ENCODE results near the gene MVK.
A peak's percentile ranks its signal among the peaks of the same experiment; 100 is the strongest.

- TF ChIP-seq EZH2 (IDR thresholded peaks at IDR 0.05; ENCODE audit: borderline replicate concordance, low read length): no peak
- peak; percentile 91 to 97 for TF ChIP-seq CTCF (conservative IDR thresholded peaks at IDR 0.05 in 1 of 2, IDR thresholded peaks at IDR 0.05 in 1 of 2; ENCODE audit: extremely low read depth in 1 of 2, insufficient read depth in 1 of 2, low read depth in 1 of 2, low read length in 2 of 2)
Measured at GRCh38 chr12:109597795-109598427, 24.3 kb downstream of the MVK start.
